ENCODE results near the gene CXorf38. TPM values are rescaled to one million over a fixed set of nuclear protein-coding genes. Genes with fewer than 3 reads are reported as not detected.

The CXorf38 gene
- polyA plus RNA-seq, 1 donor (not counting 4 experiments of a cell fraction or from before 2014, with no cell fraction given) = 10.6 TPM

- H3K9ac ChIP-seq (ENCODE audit: control insufficient read depth, extremely low read depth, insufficient read depth, low read length) = no peak overlapping the region
- H3K4me3 ChIP-seq (ENCODE audit: control insufficient read depth in 2 of 3, extremely low read depth in 1 of 3, insufficient read depth in 2 of 3, low read depth in 1 of 3, low read length in 3 of 3) = no peak overlapping the region
- no peak overlapping the region for H2AFZ ChIP-seq (ENCODE audit: control insufficient read depth, low read length)
- H3K9me1 ChIP-seq (ENCODE audit: control insufficient read depth, extremely low read depth, insufficient read depth, low read length) = no peaks in the 10 kb centered on the region
- dilution Hi-C loops (cut with MboI; ENCODE audit: extremely low pct_ligation_motif_present, low sequenced_read_pairs) = no loop called here
- no peaks in the 10 kb centered on the region for H3K4me1 ChIP-seq (ENCODE audit: control insufficient read depth, extremely low read depth, insufficient read depth, low read length)
- H3K79me2 ChIP-seq (ENCODE audit: control insufficient read depth, insufficient read depth, low read length) = no peaks in the 10 kb centered on the region
- H3K27ac ChIP-seq (ENCODE audit: control insufficient read depth, insufficient read depth, low read length) = no peak overlapping the region
- no peaks in the 10 kb centered on the region for H4K20me1 ChIP-seq (ENCODE audit: control insufficient read depth, extremely low read depth, insufficient read depth, low read length)
- FAIRE-seq (no peak), DNase-seq (ENCODE audit: low read depth, low spot score) (no peak)
- TF ChIP-seq EZH2 (IDR thresholded peaks at IDR 0.05; ENCODE audit: low read length) (no peak), CTCF (optimal IDR thresholded peaks at IDR 0.05 in 1 of 3, IDR thresholded peaks at IDR 0.05 in 1 of 3, conservative IDR thresholded peaks at IDR 0.05 in 1 of 3; ENCODE audit: extremely low read depth in 1 of 3, insufficient read depth in 2 of 3, low read length in 3 of 3) (no peak)
- H3K36me3 ChIP-seq (ENCODE audit: control insufficient read depth in 2 of 2, extremely low read depth in 1 of 2, insufficient read depth in 2 of 2, low read length in 2 of 2) = peaks cover 6 to 11% of the 10 kb centered on the region in 2 experiments
- H3K27me3 ChIP-seq (ENCODE audit: control insufficient read depth, extremely low read depth, insufficient read depth, low read length) = no peaks in the 10 kb centered on the region
- no peak overlapping the region for H3K4me2 ChIP-seq (ENCODE audit: control insufficient read depth, extremely low read depth, insufficient read depth, low read depth, low read length)
- no peaks in the 10 kb centered on the region for H3K9me3 ChIP-seq (ENCODE audit: control insufficient read depth, low read depth, low read length)
These were observed 14.1 kb upstream of the CXorf38 start for GRCh38 chrX:40661489-40661888.

- FAIRE-seq = no peak
These were observed 13.0 kb upstream of the CXorf38 start for GRCh38 chrX:40660381-40660780.

More at GRCh38 chrX:40660381-40660780, 13.0 kb upstream of the CXorf38 start:
- Histone ChIP-seq H4K20me1 (ENCODE audit: control insufficient read depth, extremely low read depth, insufficient read depth, low read length) (no peaks in the 10 kb centered on the region), H3K9me3 (ENCODE audit: control insufficient read depth, low read depth, low read length) (no peaks in the 10 kb centered on the region), H3K27me3 (ENCODE audit: control insufficient read depth, extremely low read depth, insufficient read depth, low read length) (no peaks in the 10 kb centered on the region), H3K4me2 (ENCODE audit: control insufficient read depth, extremely low read depth, insufficient read depth, low read depth, low read length) (no peak overlapping the region), H3K4me1 (ENCODE audit: control insufficient read depth, extremely low read depth, insufficient read depth, low read length) (no peaks in the 10 kb centered on the region), H3K36me3 (ENCODE audit: control insufficient read depth in 2 of 2, extremely low read depth in 1 of 2, insufficient read depth in 2 of 2, low read length in 2 of 2) (peaks cover 3 to 10% of the 10 kb centered on the region in 2 experiments), H3K27ac (ENCODE audit: control insufficient read depth, insufficient read depth, low read length) (no peak overlapping the region), H3K4me3 (ENCODE audit: control insufficient read depth in 2 of 3, extremely low read depth in 1 of 3, insufficient read depth in 2 of 3, low read depth in 1 of 3, low read length in 3 of 3) (no peak overlapping the region), H3K9me1 (ENCODE audit: control insufficient read depth, extremely low read depth, insufficient read depth, low read length) (no peaks in the 10 kb centered on the region), H3K79me2 (ENCODE audit: control insufficient read depth, insufficient read depth, low read length) (no peaks in the 10 kb centered on the region), H3K9ac (ENCODE audit: control insufficient read depth, extremely low read depth, insufficient read depth, low read length) (no peak overlapping the region), H2AFZ (ENCODE audit: control insufficient read depth, low read length) (no peak overlapping the region)
- dilution Hi-C loops (cut with MboI; ENCODE audit: extremely low pct_ligation_motif_present, low sequenced_read_pairs) = no loop called here
- no peak for DNase-seq (ENCODE audit: low read depth, low spot score)
- TF ChIP-seq CTCF (optimal IDR thresholded peaks at IDR 0.05 in 1 of 3, IDR thresholded peaks at IDR 0.05 in 1 of 3, conservative IDR thresholded peaks at IDR 0.05 in 1 of 3; ENCODE audit: extremely low read depth in 1 of 3, insufficient read depth in 2 of 3, low read length in 3 of 3) (no peak), EZH2 (IDR thresholded peaks at IDR 0.05; ENCODE audit: low read length) (no peak)
